Mesodermal cell (in vitro differentiated cells): ENCODE measurements around the gene GADD45A.
"Not testable (repeated sequence)": the region's sequence is repeated elsewhere in the genome, so short reads cannot be mapped to it uniquely, and the experiment has no call there.

Experiments
- H3K27ac ChIP-seq: 2 replicates; pipeline ENCODE4 v1.7.0; 2013; ENCODE audit warnings: mild to moderate bottlenecking, low read depth, low read length, moderate library complexity; ENCODE audit not compliant: severe bottlenecking
- H3K36me3 ChIP-seq: 2 replicates; pipeline ENCODE4 v1.7.1; 2013; ENCODE audit warnings: mild to moderate bottlenecking, low read length, moderate library complexity; ENCODE audit not compliant: control insufficient read depth, insufficient read depth
- H3K4me1 ChIP-seq: one replicate; pipeline ENCODE4 v1.7.1; 2013; ENCODE audit warnings: mild to moderate bottlenecking, low read length; ENCODE audit not compliant: insufficient read depth, control insufficient read depth, poor library complexity, severe bottlenecking
- H3K4me3 ChIP-seq: 2 replicates; pipeline ENCODE4 v1.7.0; 2013; ENCODE audit warnings: low read length, control low read depth, mild to moderate bottlenecking; ENCODE audit not compliant: insufficient read depth, poor library complexity, severe bottlenecking; ENCODE audit errors: extremely low read depth
- H3K9me3 ChIP-seq: 2 replicates; pipeline ENCODE4 v1.7.1; 2013; ENCODE audit warnings: mild to moderate bottlenecking, low read length, moderate library complexity; ENCODE audit not compliant: control insufficient read depth
- WGBS, 2 experiments: methylation state at CpG; one replicate each; pipeline ENCODE4 v1.1.5; 2013; ENCODE audit warnings: missing lambda C conversion rate in 2 of 2; ENCODE audit not compliant: insufficient coverage in 2 of 2; 5-methylcytosine and 5-hydroxymethylcytosine counted together

The GADD45A gene

GRCh38 chr1:67648582-67649326, 36.2 kb upstream of the GADD45A start:
- Histone ChIP-seq H3K36me3 (no peaks in the 10 kb centered on the region), H3K9me3 (no peaks in the 10 kb centered on the region), H3K4me1 (peaks cover 12% of the 10 kb centered on the region), H3K4me3 (no peak overlapping the region), H3K27ac (no peak overlapping the region)
- 61 to 67% methylated on average over 3 of the region's 6 CpGs for WGBS, 2 experiments

DNA sequence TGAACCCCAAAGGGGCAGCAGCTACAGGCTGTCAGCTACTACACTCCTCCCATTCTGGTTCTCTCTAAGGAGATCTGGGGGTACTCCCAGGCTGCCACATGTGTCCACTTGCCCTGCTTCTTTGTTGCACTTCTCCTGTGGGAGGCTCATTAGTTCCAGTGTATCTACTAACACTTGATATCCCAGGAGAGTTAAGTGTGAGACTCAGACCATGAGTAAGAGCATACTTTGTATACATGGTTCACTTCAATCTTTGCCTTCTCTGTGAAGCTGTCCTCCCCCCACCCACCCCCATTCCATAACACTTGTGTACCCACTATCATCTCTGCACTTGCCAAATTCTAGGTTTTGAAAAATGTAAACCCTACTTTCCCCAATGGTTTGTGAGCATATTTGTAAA, 34.9 kb upstream of the GADD45A start:
- no peak overlapping the region for H3K27ac ChIP-seq
- no peak overlapping the region for H3K4me3 ChIP-seq
- H3K9me3 ChIP-seq = no peaks in the 10 kb centered on the region
- H3K36me3 ChIP-seq = no peaks in the 10 kb centered on the region
- peaks cover 12% of the 10 kb centered on the region for H3K4me1 ChIP-seq

- H3K9me3 ChIP-seq = no peaks in the 10 kb centered on the region
- peaks cover 12% of the 10 kb centered on the region for H3K4me1 ChIP-seq
- WGBS, 2 experiments = 75 to 100% methylated on average over 1 to 2 of the region's 3 CpGs
- H3K27ac ChIP-seq = no peak overlapping the region
- H3K36me3 ChIP-seq = no peaks in the 10 kb centered on the region
- H3K4me3 ChIP-seq = no peak overlapping the region
Observed at GRCh38 chr1:67651031-67651430, 34.0 kb upstream of the GADD45A start.

DNA sequence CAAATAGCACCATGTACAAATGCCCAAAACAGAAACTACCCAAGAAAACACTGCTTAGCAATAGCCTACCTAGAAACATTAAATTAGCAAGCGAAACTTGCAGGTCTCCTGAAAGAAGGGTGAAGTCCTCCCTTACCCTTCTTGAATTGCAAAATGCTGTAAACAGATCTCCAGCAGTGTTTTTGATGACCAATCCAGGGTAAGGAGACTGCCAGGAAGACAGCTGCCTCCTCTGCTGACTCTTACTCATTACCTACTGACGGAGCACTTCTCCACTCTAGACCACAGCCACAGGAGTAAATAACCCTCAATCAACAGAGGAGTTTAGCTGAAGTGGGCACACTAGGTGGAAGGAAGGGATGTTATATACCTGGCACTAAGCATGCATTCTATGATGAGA, 32.2 kb upstream of the GADD45A start:
- 89% methylated on average over 1 of the region's 2 CpGs; no CpG with 5 or more reads in 1 of the 2 experiments for WGBS, 2 experiments
- no peaks in the 10 kb centered on the region for H3K36me3 ChIP-seq
- H3K9me3 ChIP-seq = no peaks in the 10 kb centered on the region
- H3K4me3 ChIP-seq = no peak overlapping the region
- no peak overlapping the region for H3K27ac ChIP-seq
- H3K4me1 ChIP-seq = peaks cover 5% of the 10 kb centered on the region

- H3K4me1 ChIP-seq = peaks cover 5% of the 10 kb centered on the region
- H3K36me3 ChIP-seq = no peaks in the 10 kb centered on the region
- no peaks in the 10 kb centered on the region for H3K9me3 ChIP-seq
- no peak overlapping the region for H3K4me3 ChIP-seq
- no peak overlapping the region for H3K27ac ChIP-seq
Observed at GRCh38 chr1:67653304-67653703, 31.7 kb upstream of the GADD45A start.

- Histone ChIP-seq H3K9me3 (no peaks in the 10 kb centered on the region), H3K36me3 (no peaks in the 10 kb centered on the region), H3K4me3 (no peak overlapping the region), H3K27ac (no peak overlapping the region), H3K4me1 (peaks cover 5% of the 10 kb centered on the region)
- WGBS, 2 experiments = 20% methylated on average over 1 of the region's 2 CpGs; no CpG with 5 or more reads in 1 of the 2 experiments
Observed at GRCh38 chr1:67655581-67655980, 29.4 kb upstream of the GADD45A start.

GRCh38 chr1:67657152-67657551, 27.8 kb upstream of the GADD45A start:
- H3K36me3 ChIP-seq, H3K9me3 ChIP-seq, H3K4me3 ChIP-seq, H3K4me1 ChIP-seq, H3K27ac ChIP-seq: not testable (repeated sequence)
- 93 to 100% methylated on average over 1 of the region's 1 CpG for WGBS, 2 experiments

GRCh38 chr1:67659229-67659628, 25.8 kb upstream of the GADD45A start:
- no peaks in the 10 kb centered on the region for H3K4me1 ChIP-seq
- no peaks in the 10 kb centered on the region for H3K9me3 ChIP-seq
- H3K36me3 ChIP-seq = no peaks in the 10 kb centered on the region
- no peak overlapping the region for H3K4me3 ChIP-seq
- no peak overlapping the region for H3K27ac ChIP-seq
- 86 to 88% methylated on average over 1 of the region's 2 CpGs for WGBS, 2 experiments

- Histone ChIP-seq H3K27ac (no peak overlapping the region), H3K4me1 (no peaks in the 10 kb centered on the region), H3K36me3 (no peaks in the 10 kb centered on the region), H3K9me3 (no peaks in the 10 kb centered on the region), H3K4me3 (no peak overlapping the region)
- 0 to 43% methylated on average over 1 to 2 of the region's 6 CpGs for WGBS, 2 experiments
Observed at GRCh38 chr1:67662884-67663283, 22.1 kb upstream of the GADD45A start.

DNA sequence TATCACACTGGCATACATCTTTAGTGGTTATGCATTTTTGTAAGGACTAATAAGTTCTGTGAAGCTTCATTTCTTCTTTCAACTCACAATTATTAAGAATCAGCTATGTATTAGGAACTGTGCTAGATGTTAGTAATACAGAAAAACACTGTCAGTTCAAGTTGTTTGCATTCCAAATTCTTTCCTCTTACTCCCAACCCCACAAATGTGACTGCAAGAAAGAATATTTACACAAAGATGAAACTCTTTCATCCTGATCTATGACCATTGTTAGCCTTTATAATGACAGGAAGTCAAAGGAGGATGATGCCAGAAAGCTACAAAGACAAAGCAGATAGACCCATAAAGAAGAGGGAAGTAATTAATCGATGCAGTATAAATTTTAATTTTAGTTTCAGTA, 21.0 kb upstream of the GADD45A start:
- Histone ChIP-seq H3K27ac (no peak overlapping the region), H3K4me3 (no peak overlapping the region), H3K36me3 (no peaks in the 10 kb centered on the region), H3K4me1 (no peaks in the 10 kb centered on the region), H3K9me3 (no peaks in the 10 kb centered on the region)
- no CpG with 5 or more reads among the region's 1 CpG for WGBS, 2 experiments

GRCh38 chr1:67665307-67665706, 19.7 kb upstream of the GADD45A start:
- not testable (repeated sequence) for H3K4me3 ChIP-seq, H3K27ac ChIP-seq, H3K4me1 ChIP-seq, H3K36me3 ChIP-seq, H3K9me3 ChIP-seq
